GM23338 (cell line): ENCODE data around the gene GSTK1. TPM values are rescaled to one million over a fixed set of nuclear protein-coding genes. Genes with fewer than 3 reads are reported as not detected.

Experiments used
- ATAC-seq: fragments of 200-7000 bp; cut with Tn5 transposase; 3 replicates; pipeline ENCODE4 v1.9.1; 2020
- DNase-seq: peaks from one replicate; pipeline ENCODE4 v3.0.0-alpha.2; 2015; ENCODE audit warnings: low spot score
- H2AFZ ChIP-seq: fragments of 200-600 bp; sonication (generic); 2 replicates; pipeline ENCODE4 v1.8.0; 2016; ENCODE audit warnings: antibody characterized with exemption, mild to moderate bottlenecking, moderate library complexity
- H3F3A ChIP-seq: fragments of 200-600 bp; sonication (generic); replicated peaks from 2 replicates; pipeline ENCODE4 v1.8.0; 2017; ENCODE audit warnings: antibody characterized with exemption, mixed run types, low read depth
- H3K27ac ChIP-seq: fragments of 200-600 bp; sonication (generic); 2 replicates; pipeline ENCODE4 v1.6.1; 2016; ENCODE audit warnings: low read depth
- H3K27me3 ChIP-seq: fragments of 200-600 bp; sonication (generic); 2 replicates; pipeline ENCODE4 v1.8.0; 2016; ENCODE audit warnings: mild to moderate bottlenecking, mixed run types, moderate library complexity; ENCODE audit not compliant: insufficient read depth
- H3K36me3 ChIP-seq: fragments of 200-600 bp; sonication (generic); 2 replicates; pipeline ENCODE4 v1.8.0; 2016; ENCODE audit warnings: mild to moderate bottlenecking; ENCODE audit not compliant: insufficient read depth
- H3K4me1 ChIP-seq: fragments of 200-600 bp; sonication (generic); 2 replicates; pipeline ENCODE4 v1.8.0; 2016; ENCODE audit warnings: mild to moderate bottlenecking, moderate library complexity; ENCODE audit not compliant: insufficient read depth
- H3K4me2 ChIP-seq: fragments of 200-600 bp; sonication (generic); 2 replicates; pipeline ENCODE4 v1.7.1; 2017; ENCODE audit warnings: mixed run types
- H3K4me3 ChIP-seq: fragments of 200-600 bp; sonication (generic); 2 replicates; pipeline ENCODE4 v1.6.1; 2016; ENCODE audit warnings: mixed run types
- H3K79me2 ChIP-seq: fragments of 200-600 bp; sonication (generic); replicated peaks from 2 replicates; pipeline ENCODE4 v1.8.0; 2017; ENCODE audit warnings: mild to moderate bottlenecking; ENCODE audit not compliant: insufficient read depth
- H3K9me2 ChIP-seq: fragments of 200-600 bp; sonication (generic); 2 replicates; pipeline ENCODE4 v1.8.0; 2017; ENCODE audit not compliant: insufficient read depth
- H4K20me1 ChIP-seq: fragments of 200-600 bp; sonication (generic); replicated peaks from 2 replicates; pipeline ENCODE4 v1.8.0; 2017; ENCODE audit warnings: mild to moderate bottlenecking; ENCODE audit not compliant: insufficient read depth
- H3K27ac Mint-ChIP-seq: 2 replicates; pipeline ENCODE4 v1.8.0; 2020; ENCODE audit warnings: inconsistent platforms, mild to moderate bottlenecking, moderate library complexity, mixed read lengths
- H3K27me3 Mint-ChIP-seq: 3 replicates; pipeline ENCODE4 v1.8.0; 2022; ENCODE audit warnings: low read depth, mild to moderate bottlenecking, moderate library complexity, mixed read lengths, inconsistent platforms; ENCODE audit not compliant: insufficient read depth, poor library complexity
- H3K36me3 Mint-ChIP-seq: 3 replicates; pipeline ENCODE4 v1.8.0; 2021; ENCODE audit warnings: low read depth, mild to moderate bottlenecking, inconsistent platforms, moderate library complexity, mixed read lengths
- H3K4me1 Mint-ChIP-seq: 3 replicates; pipeline ENCODE4 v1.8.0; 2020; ENCODE audit warnings: mild to moderate bottlenecking, inconsistent platforms, mixed read lengths
- H3K4me3 Mint-ChIP-seq: 3 replicates; pipeline ENCODE4 v1.8.0; 2021; ENCODE audit warnings: moderate library complexity, mild to moderate bottlenecking, inconsistent platforms, mixed read lengths
- H3K9me3 Mint-ChIP-seq: 3 replicates; pipeline ENCODE4 v1.8.0; 2020; ENCODE audit warnings: moderate library complexity, mild to moderate bottlenecking, inconsistent platforms, mixed read lengths
- CREB1 ChIP-seq: fragments of 250-450 bp; sonication (Bioruptor Pico); IDR thresholded peaks from 2 replicates; pipeline ENCODE4 v1.5.0; 2020; ENCODE audit warnings: low read depth, mild to moderate bottlenecking, moderate library complexity
- EZH2 ChIP-seq: fragments of 200-600 bp; sonication (generic); IDR thresholded peaks from one replicate; pipeline ENCODE4 v1.8.0; 2017; ENCODE audit warnings: antibody characterized with exemption, mild to moderate bottlenecking, low read depth; ENCODE audit not compliant: unreplicated experiment
- EZH2phosphoT487 ChIP-seq: fragments of 200-600 bp; sonication (generic); IDR thresholded peaks from one replicate; pipeline ENCODE4 v1.8.1; 2018; ENCODE audit warnings: antibody characterized with exemption; ENCODE audit not compliant: unreplicated experiment
- JUNB ChIP-seq: IDR thresholded peaks from one replicate; pipeline ENCODE4 v1.6.1; 2016; ENCODE audit warnings: antibody characterized with exemption; ENCODE audit not compliant: unreplicated experiment
- NANOG ChIP-seq: IDR thresholded peaks from 2 replicates; pipeline ENCODE4 v1.6.1; 2016; ENCODE audit warnings: antibody characterized with exemption, borderline replicate concordance
- POLR2AphosphoS5 ChIP-seq: IDR thresholded peaks from 2 replicates; pipeline ENCODE4 v1.6.1; 2016; ENCODE audit warnings: antibody characterized with exemption, low read depth
- REST ChIP-seq: IDR thresholded peaks from one replicate; pipeline ENCODE4 v1.6.1; 2018; ENCODE audit warnings: antibody characterized with exemption; ENCODE audit not compliant: unreplicated experiment
- STAT1 ChIP-seq: IDR thresholded peaks from one replicate; pipeline ENCODE4 v1.6.1; 2016; ENCODE audit warnings: antibody characterized with exemption; ENCODE audit not compliant: unreplicated experiment
- ZNF114 ChIP-seq: fragments of 250-450 bp; sonication (Bioruptor Pico); IDR thresholded peaks from 2 replicates; pipeline ENCODE4 v1.5.0; 2020; ENCODE audit warnings: mild to moderate bottlenecking, moderate library complexity
- ZNF331 ChIP-seq: fragments of 250-450 bp; sonication (Bioruptor Pico); IDR thresholded peaks from 2 replicates; pipeline ENCODE4 v1.5.0; 2020; ENCODE audit warnings: low read depth, mild to moderate bottlenecking, moderate library complexity
- polyA plus RNA-seq: library from polyadenylated mRNA; unstranded; fragments of >200 nt; fragmentation: Nextera tagmentation; extraction: Ambion mirVana; gene quantifications from 2 replicates; pipeline ENCODE4 v1.2.1, GENCODE V29; 2016
- total RNA-seq: library from RNA; depleted of rRNA; stranded (reverse); fragments of >200 nt; shearing (Covaris generic); gene quantifications from 2 replicates; pipeline ENCODE4 v1.2.3, GENCODE V29; 2014
- TF ChIP-seq, protein P1 (sequence below): IDR thresholded peaks from 2 replicates; pipeline ENCODE4 v1.6.1; 2016; ENCODE audit warnings: antibody characterized with exemption
- TF ChIP-seq, protein P2 (sequence below): fragments of 250-450 bp; sonication (Bioruptor Pico); IDR thresholded peaks from 2 replicates; pipeline ENCODE4 v1.5.0; 2020; ENCODE audit warnings: mild to moderate bottlenecking, moderate library complexity
- TF ChIP-seq, protein P3 (sequence below), 2 experiments: fragments of 200-600 bp in 1 of 2; sonication (generic) in 1 of 2; conservative IDR thresholded peaks; 2 replicates each; pipeline versions ENCODE4 v1.5.1 to v1.6.1; 2016 to 2017; ENCODE audit warnings: antibody characterized with exemption in 2 of 2, low read depth in 2 of 2, mild to moderate bottlenecking in 2 of 2, moderate library complexity in 1 of 2

The GSTK1 gene
- total and polyA plus RNA-seq, 2 experiments from 2014 or later: 26.4 to 27.5 TPM

- no peak for TF ChIP-seq ZNF114 (CRISPR knock-in tag)
Measured at GRCh38 chr7:143271240-143271639, 8.0 kb downstream of the GSTK1 start (continued).

DNA sequence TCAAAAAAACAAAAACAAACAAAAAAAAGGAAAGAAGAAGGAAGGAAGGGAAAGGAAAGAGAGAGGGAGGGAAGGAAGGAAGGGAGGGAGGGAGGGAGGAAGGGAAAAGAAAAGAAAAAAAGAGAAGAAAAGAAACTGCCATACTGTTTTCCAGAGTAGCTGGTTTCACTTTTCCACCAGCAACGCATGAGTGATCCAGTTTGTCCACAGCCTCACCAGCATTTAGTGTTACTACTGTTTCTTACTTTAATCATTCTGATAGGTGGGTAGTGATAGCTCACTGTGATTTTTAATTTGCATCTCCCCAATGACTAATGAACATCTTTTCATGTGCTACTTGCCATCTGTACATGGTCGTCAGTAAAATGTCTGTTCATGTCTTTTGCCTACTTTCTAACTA lies 9.6 kb downstream of the GSTK1 start:
- no peaks in the 10 kb centered on the region for H3K27me3 Mint-ChIP-seq
- TF ChIP-seq, protein P1, sequence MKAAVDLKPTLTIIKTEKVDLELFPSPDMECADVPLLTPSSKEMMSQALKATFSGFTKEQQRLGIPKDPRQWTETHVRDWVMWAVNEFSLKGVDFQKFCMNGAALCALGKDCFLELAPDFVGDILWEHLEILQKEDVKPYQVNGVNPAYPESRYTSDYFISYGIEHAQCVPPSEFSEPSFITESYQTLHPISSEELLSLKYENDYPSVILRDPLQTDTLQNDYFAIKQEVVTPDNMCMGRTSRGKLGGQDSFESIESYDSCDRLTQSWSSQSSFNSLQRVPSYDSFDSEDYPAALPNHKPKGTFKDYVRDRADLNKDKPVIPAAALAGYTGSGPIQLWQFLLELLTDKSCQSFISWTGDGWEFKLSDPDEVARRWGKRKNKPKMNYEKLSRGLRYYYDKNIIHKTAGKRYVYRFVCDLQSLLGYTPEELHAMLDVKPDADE: no peak
- TF ChIP-seq EZH2: no peak
- no peak for TF ChIP-seq POLR2AphosphoS5
- TF ChIP-seq, protein P2, sequence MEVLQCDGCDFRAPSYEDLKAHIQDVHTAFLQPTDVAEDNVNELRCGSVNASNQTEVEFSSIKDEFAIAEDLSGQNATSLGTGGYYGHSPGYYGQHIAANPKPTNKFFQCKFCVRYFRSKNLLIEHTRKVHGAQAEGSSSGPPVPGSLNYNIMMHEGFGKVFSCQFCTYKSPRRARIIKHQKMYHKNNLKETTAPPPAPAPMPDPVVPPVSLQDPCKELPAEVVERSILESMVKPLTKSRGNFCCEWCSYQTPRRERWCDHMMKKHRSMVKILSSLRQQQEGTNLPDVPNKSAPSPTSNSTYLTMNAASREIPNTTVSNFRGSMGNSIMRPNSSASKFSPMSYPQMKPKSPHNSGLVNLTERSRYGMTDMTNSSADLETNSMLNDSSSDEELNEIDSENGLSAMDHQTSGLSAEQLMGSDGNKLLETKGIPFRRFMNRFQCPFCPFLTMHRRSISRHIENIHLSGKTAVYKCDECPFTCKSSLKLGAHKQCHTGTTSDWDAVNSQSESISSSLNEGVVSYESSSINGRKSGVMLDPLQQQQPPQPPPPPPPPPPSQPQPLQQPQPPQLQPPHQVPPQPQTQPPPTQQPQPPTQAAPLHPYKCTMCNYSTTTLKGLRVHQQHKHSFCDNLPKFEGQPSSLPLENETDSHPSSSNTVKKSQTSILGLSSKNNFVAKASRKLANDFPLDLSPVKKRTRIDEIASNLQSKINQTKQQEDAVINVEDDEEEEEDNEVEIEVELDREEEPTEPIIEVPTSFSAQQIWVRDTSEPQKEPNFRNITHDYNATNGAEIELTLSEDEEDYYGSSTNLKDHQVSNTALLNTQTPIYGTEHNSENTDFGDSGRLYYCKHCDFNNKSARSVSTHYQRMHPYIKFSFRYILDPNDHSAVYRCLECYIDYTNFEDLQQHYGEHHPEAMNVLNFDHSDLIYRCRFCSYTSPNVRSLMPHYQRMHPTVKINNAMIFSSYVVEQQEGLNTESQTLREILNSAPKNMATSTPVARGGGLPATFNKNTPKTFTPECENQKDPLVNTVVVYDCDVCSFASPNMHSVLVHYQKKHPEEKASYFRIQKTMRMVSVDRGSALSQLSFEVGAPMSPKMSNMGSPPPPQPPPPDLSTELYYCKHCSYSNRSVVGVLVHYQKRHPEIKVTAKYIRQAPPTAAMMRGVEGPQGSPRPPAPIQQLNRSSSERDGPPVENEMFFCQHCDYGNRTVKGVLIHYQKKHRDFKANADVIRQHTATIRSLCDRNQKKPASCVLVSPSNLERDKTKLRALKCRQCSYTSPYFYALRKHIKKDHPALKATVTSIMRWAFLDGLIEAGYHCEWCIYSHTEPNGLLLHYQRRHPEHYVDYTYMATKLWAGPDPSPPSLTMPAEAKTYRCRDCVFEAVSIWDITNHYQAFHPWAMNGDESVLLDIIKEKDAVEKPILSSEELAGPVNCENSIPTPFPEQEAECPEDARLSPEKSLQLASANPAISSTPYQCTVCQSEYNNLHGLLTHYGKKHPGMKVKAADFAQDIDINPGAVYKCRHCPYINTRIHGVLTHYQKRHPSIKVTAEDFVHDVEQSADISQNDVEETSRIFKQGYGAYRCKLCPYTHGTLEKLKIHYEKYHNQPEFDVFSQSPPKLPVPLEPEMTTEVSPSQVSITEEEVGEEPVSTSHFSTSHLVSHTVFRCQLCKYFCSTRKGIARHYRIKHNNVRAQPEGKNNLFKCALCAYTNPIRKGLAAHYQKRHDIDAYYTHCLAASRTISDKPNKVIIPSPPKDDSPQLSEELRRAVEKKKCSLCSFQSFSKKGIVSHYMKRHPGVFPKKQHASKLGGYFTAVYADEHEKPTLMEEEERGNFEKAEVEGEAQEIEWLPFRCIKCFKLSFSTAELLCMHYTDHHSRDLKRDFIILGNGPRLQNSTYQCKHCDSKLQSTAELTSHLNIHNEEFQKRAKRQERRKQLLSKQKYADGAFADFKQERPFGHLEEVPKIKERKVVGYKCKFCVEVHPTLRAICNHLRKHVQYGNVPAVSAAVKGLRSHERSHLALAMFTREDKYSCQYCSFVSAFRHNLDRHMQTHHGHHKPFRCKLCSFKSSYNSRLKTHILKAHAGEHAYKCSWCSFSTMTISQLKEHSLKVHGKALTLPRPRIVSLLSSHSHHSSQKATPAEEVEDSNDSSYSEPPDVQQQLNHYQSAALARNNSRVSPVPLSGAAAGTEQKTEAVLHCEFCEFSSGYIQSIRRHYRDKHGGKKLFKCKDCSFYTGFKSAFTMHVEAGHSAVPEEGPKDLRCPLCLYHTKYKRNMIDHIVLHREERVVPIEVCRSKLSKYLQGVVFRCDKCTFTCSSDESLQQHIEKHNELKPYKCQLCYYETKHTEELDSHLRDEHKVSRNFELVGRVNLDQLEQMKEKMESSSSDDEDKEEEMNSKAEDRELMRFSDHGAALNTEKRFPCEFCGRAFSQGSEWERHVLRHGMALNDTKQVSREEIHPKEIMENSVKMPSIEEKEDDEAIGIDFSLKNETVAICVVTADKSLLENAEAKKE: no peak
- no peak for TF ChIP-seq CREB1 (CRISPR knock-in tag)
- TF ChIP-seq ZNF114 (CRISPR knock-in tag): no peak
- no peak for TF ChIP-seq EZH2phosphoT487
- TF ChIP-seq STAT1: no peak
- TF ChIP-seq NANOG: no peak
- no peak for TF ChIP-seq JUNB
- TF ChIP-seq REST: no peak
- TF ChIP-seq, protein P3, sequence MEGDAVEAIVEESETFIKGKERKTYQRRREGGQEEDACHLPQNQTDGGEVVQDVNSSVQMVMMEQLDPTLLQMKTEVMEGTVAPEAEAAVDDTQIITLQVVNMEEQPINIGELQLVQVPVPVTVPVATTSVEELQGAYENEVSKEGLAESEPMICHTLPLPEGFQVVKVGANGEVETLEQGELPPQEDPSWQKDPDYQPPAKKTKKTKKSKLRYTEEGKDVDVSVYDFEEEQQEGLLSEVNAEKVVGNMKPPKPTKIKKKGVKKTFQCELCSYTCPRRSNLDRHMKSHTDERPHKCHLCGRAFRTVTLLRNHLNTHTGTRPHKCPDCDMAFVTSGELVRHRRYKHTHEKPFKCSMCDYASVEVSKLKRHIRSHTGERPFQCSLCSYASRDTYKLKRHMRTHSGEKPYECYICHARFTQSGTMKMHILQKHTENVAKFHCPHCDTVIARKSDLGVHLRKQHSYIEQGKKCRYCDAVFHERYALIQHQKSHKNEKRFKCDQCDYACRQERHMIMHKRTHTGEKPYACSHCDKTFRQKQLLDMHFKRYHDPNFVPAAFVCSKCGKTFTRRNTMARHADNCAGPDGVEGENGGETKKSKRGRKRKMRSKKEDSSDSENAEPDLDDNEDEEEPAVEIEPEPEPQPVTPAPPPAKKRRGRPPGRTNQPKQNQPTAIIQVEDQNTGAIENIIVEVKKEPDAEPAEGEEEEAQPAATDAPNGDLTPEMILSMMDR (conservative IDR thresholded peaks at IDR 0.05; ENCODE audit: low read depth in 2 of 2): no peak
- no peak for TF ChIP-seq ZNF331 (CRISPR knock-in tag)
- H3K79me2 ChIP-seq: no peaks in the 10 kb centered on the region
- H3K4me3 ChIP-seq: no peak overlapping the region
- no peaks in the 10 kb centered on the region for H3F3A ChIP-seq
- peaks cover 5% of the 10 kb centered on the region; the same call in 2 of the 3 replicates for H3K36me3 Mint-ChIP-seq
- H3K4me1 ChIP-seq: no peaks in the 10 kb centered on the region
- H3K9me3 Mint-ChIP-seq: no peaks in the 10 kb centered on the region; the same call in 2 of the 3 replicates
- no peak overlapping the region for H3K27ac ChIP-seq
- no peak overlapping the region for H3K4me3 Mint-ChIP-seq
- no peaks in the 10 kb centered on the region; the same call in 1 of the 2 replicates for H3K36me3 ChIP-seq
- H3K27me3 ChIP-seq: no peaks in the 10 kb centered on the region
- no peaks in the 10 kb centered on the region for H3K9me2 ChIP-seq
- no peak overlapping the region for H2AFZ ChIP-seq
- no peak overlapping the region for H3K4me2 ChIP-seq
- no peak for ATAC-seq
- no peak for DNase-seq
- no peaks in the 10 kb centered on the region for H4K20me1 ChIP-seq
- H3K4me1 Mint-ChIP-seq: no peaks in the 10 kb centered on the region
- H3K27ac Mint-ChIP-seq: no peak overlapping the region
